Measurements from ENCODE around the gene B3GLCT.
"Not testable (repeated sequence)": the region's sequence is repeated elsewhere in the genome, so short reads cannot be mapped to it uniquely, and the experiment has no call there.

The B3GLCT gene

DNA sequence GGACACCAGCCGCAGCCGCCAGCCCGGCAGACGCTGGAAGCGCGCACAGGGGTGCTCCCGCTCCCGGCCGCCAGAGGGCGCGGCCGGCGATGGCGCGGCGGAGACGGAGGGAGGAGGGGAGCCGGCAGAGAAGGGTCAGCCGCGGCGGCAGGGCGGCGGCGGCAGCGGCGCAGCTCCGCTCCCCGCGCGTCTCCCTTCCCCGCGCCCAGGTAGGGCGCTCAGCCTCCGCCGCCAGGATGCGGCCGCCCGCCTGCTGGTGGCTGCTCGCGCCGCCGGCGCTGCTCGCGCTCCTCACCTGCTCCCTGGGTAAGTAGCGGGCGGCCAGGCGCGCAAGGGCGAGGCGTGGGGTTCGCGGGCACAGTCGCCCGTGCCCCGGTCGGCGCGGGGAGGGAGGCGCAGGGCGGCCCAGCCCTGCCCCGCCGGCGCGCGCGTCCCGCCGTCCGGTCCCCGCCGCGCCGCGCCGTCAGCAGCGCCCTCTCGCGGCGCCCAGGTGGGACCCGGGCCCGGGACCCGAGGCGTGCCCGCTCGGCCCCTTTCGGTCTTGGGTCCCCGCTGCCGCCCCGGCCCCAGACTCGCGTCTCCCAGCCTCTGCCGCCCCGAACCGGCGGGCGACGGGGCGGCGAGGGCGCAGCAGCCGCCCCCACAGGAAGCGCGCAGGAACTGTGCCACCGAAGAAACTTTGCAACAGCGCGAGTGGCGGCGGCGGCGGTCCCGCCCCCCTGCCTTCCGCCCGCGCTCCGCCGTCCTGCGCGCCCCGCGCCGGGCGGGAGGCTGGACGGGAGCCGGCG is at the start of gene B3GLCT:
Gene B3GLCT, plus strand, starts transcription at position 127 of the 788 bp plus-strand sequence. Its CDS starts 110 bp downstream, at position 237.
- DNase-seq, result peak; percentile 23

DNA sequence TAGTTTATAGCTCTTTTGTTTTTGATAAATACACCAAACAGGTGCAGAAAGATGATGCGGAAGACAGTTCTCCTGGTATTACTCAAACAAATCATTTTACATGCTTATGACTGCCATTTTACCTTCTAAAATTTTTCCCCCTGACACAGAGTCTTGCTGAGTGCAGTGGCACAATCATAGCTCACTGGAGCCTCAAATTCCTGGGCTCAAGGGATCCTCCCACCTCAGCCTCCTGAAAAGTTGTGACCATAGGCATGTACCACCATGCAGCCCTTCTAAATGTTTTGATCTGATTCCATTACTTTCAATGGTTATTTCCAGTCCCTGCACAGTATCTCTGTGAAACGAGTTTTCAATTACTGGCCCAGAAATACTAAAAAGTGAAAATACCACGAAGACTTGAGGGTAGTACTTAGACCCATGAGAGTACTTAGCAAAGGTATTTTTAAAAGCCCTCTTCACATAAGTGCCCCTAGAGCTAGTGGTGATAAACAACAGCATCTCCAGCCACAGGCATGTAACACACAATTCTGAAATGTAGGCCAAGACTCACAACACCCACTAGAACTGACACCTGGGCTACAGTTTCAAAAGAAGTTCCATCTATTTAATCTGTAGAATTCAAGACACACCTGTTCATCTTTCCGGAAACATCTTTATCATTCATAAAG is 49.3 kb upstream of the B3GLCT start:
- DNase-seq, result no peak

DNA sequence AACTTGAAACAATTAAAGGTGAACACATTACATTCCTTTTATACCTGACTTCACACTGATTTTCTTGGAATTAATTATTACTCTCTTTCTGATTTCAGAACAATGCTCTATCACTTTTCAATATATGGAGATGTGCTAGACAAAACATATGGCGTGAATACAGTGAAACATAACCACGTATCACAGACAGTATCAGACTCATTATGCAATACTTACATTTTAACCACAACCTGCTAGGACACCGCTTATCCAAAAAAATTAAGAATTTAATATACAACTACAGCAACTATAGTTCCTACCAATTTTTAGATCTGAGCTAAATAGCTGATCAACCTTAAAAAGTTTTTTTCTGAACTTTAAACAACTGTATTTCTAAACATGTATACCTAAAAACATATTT is 47.9 kb upstream of the B3GLCT start:
- DNase-seq, result no peak

DNA sequence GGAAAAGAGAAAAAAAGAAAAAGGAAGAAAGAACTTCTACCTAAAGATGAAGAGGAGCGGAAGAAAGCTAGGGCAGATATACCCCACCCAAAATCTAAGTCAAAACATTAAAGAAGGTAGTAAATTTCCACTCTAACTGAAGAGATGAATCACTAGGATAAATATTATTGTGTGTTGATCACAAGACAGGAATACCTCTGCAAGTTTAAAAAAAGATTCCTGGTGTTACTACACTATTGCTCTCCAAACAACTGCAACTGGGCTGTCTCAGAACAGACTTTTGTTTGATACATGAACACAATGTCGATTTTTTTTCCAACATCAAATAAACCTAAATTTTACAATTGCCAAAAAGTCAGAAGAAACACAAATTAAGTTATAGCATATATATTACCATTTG is 44.8 kb upstream of the B3GLCT start:
- no peak for DNase-seq

DNA sequence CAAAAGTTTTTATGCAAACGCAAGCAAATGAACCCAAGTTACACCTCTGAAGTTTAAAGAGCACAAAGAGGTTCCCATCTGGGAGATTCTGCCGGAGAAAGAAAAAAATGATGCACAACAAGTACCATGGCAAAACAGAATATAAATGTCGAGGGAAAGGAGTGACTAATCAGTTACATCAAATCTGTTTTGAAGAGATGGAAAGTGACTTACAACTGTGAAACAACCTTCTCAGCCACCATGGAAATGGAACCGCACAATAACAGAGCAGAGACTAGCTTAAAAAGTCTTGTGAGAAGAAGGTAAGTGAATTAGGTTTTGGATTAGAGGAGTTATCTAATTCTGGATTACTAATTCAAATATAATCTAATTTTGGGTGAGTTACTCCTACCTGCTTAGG is 40.5 kb upstream of the B3GLCT start:
- no peak for DNase-seq

DNA sequence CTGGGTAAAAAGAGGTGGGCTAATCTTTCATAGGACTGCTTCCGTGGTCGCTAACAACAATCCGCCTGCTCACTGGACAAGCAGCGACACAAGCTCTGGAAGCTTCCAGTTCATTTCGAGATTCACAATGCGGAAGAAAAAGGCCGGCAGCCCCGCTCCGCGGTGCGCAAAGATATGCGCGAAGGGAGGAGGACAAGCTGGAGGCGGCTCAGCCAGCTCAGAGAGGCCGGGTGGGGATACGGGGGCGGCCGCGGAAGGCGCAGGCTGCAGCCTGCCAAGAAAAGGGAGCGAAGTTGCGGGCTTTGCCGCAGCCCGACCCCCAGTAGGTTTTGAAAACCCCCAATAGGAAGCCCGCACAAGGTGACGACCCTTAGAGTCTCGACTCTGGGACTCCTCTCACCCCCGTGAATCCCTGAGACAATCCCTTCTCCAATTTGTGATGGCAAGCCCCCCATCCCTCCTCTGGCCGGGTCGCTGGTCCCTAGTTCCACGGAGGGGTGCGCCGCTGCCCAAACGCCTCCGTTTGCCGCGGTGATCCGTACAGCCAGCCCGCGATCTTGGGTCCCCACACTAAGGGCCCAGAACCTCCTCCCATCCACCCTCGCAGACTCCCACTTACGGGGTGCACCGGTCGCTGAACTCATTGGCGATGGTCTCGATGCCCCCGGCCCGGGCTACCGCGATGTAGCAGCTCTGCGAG is 38.8 kb upstream of the B3GLCT start:
- no peak for DNase-seq

DNA sequence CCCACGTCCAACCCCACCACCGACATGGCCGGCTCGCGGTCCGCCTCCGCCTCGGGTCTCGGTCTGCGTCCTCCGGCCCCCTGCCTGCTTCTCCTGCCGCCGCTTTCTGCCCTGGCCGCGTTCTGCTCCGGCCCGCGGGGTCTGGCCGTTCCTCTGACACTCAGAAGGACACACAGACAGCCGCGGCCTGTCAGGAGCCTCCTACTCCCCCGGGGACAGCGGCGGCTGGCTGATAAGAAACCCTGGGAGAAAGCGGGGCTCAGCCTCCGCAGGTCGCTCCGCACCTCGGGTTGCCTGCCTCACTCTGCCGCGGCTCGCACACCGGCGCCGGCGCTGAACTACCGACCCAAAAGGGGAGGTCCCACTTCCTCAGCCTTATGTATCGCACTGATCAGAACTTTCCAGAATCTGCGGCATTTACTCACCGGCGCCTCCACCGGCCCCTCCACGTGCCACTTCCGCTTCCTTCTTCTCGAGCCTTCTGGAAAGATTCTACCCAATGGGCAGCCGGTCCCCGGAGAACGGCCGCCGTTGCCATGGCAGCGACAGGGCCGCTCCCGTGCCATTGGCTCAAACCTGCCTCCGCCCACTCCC is 38.1 kb upstream of the B3GLCT start, which contains the start of gene HSPH1:
Gene HSPH1, minus strand, starts transcription at position 348 of the 594 bp plus-strand sequence. Its CDS starts 322 bp downstream, at position 26.
- peak; percentile 87 for DNase-seq

DNA sequence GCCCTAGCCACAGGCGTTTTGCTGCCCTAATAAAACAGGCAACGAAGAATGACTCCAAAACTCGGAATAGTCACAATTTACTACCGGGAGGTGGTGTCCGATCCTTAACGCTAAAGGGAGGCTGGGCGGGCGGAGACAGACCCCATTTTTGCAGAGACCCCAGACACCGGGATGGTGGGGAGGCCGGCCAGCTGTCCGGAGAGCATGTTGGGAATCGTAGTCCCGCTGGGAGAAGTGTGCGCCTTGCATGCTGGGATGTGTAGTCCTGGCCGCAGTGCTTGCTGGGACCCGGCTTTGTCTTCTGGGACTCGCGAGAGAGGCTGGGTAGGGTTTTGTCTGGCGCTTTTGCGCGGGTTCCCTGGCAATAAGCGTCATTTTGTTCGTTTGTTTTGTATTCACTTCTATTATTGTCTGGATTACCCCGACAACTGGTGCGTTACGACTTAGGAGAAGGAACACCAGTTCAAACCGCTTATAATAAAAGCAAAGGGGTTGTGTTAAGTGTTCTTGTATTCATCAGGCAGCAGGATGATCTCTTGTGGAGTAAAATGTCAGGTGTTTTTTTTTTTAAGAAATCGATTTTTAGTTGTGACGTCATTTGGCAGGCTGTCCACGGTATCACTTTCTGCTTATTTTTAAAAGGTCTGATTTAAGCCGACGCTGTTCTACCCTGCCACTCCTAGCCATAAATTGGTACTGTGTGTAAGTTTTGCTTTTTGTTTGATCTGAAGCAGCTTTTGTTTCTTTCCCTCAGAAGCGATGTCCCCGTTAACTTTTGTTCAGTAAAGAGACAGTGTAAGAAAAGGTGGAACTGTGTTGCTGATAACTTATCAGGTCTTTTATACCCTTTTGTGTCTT is 37.4 kb upstream of the B3GLCT start:
- peak; percentile 97 for DNase-seq

DNA sequence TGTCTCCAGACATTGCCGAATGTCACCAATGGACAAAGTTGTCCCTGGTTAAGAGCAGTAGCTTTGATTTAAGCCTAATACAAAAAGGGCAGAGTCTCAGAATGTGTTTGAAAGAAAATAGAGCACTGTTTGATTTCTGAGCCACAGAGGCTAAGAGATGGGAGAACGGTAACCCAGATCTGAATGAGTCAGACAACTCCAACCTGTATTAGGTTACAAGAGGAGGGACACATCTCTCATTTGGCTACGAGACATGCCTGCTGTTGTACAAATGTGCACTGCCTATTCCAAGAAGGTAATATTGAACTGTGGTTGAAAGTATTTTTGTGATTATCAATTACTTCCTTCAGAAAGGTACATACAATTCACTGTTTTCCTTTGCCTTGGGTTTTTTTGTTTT is 33.2 kb upstream of the B3GLCT start:
- DNase-seq, result no peak

DNA sequence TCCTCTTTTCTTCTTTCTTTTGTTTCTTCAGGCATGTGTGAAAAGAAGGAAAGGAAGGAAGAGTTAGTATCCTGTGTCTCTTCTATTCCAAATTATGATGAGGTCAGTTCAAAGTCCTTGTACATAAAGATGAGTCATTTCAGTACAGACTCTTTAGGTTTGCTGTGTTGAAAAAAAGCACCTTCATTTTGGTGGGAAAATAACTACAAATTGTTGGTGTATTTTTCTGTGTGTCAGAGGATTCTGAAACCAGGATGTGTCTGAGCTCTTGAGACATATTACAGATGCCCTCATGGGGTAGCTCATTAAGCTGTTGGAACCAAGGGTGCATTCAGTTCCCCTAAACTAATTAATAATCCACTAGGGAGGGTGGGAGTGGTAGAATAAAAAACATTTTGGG is 32.3 kb upstream of the B3GLCT start:
- DNase-seq, result no peak

DNA sequence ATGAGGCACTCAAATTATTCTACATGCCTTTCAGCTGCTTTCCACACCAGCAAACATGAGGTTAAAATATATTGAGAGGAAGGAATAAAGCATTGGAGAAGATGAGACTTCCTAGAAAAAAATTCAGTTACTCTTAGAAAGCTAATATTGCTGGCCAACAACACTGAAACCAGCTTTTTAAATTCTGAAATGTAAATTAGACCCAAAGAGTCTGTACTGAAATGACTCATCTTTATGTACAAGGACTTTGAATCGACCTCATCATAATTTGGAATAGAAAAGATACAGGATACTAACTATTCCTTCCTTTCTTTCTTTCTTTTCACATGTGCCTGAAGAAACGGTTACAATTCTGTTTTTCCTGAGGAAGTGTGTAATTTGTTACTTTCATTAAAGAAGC is 31.6 kb upstream of the B3GLCT start:
- no peak for DNase-seq

DNA sequence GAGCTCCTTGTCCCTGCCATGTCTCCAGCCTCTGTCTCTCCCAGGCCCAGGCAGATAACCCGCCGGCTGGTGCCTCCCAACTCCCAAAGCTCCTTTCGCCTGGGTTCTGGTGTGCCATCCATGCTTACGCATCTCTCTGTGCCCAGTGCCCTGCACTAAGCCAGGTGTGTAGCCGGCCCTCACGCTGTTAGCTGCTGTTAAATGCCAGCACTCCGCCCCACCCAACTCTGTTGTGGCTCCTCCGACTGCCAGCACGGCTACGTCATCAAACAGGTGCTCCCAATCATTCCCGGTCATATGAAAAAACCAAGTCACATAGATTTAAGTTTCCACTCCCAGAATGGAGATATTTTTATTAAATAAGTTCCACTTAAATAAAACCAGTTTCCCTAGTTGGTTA is 31.0 kb upstream of the B3GLCT start:
- DNase-seq, result no peak

DNA sequence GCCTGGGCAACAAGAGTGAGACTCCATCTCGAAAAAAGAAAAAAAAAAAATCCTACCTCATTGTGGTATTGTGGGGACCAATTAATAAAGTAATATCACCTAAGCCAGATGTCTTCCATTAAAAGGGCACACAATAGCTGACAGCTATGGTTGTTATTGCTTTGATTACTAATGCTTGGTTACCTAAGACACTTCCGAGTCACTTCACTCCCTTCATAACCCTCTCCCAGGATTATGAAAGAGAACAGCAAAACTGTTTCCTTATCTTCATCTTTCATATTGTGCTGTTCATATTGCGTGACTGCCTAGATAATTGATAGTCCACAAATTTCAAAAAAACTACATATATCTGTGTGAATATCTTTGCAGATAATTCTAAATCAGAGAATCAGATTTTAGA is 27.8 kb upstream of the B3GLCT start:
- no peak for DNase-seq

DNA sequence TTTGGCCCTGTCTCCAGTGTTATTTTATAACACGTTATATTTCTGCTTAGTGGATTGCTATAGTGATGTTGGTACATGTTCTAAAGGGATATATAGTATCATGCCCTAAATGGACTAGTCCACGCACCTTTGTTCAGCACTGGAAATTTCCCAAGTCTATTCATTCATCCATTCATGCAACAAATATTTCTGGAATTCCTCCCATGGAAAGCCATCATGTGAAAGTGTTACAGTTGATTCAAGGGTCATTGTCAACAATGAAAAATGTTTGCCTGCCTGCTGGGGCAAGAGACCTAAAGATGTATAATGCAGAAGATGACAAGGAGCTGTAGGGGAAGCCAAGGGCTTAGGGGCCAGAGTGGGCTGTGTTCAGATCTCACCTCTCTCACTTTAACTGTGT is 27.2 kb upstream of the B3GLCT start:
- DNase-seq, result no peak

DNA sequence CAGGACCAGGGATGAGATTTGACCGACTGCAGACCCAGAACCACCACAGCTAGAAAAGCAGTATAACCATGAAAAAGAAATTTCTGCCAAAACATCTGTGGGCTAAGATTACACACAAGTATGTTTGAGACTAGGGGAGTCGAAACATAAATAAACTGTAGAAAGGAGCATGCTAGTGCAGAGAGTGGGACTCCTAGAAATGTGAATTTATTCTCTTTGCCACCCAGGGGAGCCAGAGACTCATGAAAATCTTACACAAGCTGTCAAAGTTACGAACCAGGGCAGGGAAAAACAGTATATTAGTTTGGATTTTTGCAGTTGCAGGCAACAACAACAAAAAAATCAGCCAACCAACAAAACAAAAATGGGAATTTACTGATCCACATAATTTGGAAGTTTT is 25.8 kb upstream of the B3GLCT start:
- DNase-seq, result no peak

DNA sequence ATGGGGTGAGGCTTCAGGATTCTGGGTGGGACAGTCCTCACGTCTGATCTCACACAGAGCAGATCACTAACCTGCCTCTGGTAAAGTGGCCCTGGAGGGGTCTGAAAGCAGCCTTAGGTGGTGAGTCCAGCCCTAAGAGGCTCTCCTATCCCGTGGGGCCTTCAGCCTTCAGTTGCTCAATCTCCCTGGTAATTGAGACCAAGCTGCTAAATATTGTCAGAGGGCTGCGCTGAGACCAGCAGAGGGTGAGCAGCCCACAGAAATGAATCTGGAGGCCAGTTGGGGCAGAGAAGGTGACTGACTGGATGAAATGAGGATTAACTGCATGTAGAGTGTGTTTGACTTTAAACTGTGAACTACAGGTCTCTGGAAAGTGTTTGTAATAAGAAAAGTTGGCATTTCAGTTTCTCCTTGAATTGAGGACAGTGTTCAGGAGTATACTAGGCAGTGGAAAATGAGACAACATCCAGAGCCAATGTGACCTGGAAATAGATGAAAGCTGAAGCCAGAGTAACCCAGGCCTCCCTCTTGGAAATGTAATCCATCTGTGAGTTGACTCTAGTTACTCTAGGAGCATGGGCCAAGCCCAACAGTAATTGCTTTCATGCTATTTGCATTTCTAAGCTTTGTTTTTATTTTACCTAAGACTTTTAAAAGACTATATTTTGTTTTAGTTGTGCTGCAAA is 23.8 kb upstream of the B3GLCT start:
- no peak for DNase-seq

DNA sequence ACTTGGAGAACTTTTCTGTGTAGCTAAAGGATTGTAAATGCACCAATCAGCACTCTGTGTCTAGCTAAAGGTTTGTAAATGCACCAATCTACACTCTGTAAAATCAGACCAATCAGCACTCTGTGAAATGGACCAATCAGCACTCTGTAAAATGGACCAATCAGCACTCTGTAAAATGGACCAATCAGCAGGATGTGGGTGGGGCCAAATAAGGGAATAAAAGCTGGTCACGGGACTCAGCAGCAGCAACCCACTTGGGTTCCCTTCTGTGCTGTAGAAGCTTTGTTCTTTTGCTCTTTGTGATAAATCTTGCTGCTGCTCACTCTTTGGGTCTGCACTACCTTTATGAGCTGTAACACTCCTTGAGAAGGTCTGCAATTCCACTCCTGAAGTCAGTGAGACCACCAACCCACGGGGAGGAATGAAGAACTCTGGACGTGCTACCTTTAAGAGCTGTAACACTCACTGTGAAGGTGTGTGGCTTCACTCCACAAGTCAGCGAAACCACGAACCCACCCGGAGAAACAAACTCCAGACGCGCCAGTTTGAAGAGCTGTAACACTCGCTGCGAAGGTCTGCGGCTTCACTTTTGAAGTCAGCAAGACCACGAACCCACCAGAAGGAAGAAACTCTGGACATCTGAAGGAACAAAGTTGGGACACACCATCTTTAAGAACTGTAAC is 21.8 kb upstream of the B3GLCT start:
- DNase-seq, result not testable (repeated sequence)

DNA sequence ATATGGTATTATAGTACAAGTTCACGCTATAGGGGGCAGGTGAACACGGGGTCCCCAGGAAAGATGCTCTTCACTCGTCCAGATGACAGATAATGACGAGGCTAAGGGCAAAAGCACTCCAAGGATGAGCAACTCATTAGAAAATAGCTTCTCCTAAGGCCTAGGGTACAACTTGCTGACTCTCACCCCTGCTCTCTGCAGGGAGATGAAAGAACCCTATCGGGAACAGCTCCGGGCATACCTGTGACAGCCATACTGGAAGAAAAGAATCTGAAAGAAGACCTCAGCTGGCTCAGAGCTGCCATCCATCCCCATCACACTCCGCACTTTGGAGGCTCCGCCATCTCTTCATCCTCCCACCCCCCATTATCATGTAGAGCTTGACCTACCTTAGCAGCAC is 20.5 kb upstream of the B3GLCT start:
- no peak for DNase-seq

DNA sequence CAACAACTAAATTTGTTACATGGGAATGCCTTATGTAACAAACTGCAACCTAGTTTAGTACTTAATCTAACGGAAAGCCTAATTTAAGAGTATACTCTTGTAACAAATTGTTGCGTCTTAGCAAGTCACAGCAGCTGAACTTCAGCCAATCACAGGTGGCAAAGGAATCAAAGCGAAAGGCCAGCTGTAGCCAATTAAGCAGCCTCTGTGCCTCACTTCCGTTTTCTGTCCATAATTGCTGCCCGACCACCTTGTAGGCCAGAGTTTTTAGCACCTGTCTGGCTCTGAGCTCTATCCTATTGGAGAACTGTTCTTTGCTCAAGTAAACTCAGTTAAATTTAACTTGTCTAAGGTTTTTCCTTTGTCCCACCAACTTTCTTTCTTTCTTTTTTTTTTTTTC is 20.0 kb upstream of the B3GLCT start:
- DNase-seq, result no peak

DNA sequence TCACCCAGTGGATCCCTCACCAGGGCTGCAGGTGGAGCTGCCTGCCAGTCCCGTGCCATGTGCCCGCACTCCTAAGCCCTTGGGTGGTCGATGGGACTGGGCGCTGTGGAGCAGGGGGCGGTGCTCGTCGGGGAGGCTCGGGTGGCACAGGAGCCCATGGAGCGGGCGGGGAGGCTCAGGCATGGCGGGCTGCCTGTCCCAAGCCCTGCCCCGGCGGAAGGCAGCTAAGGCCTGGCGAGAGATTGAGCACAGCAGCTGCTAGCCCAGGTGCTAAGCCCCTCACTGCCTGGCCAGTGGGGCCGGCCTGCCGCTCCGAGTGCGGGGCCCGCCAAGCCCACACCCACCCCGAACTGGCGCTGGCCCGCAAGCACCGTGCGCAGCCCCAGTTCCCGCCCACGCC is 16.8 kb upstream of the B3GLCT start:
- DNase-seq, result no peak

DNA sequence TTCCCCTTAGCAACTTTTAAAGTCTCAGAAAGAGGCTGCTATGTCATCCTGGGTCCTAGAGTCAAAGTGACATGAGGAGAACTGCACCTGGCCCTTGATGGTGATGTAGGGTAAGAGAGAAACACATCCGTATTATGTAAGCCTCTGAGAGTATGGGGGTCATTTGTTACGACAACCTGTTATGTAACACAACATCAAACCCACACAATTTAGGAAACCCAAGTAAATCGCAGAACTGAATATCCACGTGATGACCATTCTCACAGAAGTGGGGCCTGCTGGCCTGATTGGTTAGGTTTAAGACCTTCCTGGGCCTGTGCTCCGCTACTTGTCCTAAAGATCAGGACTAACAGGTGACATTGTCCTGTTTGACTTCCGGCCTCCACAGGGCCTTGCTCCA is 15.3 kb upstream of the B3GLCT start:
- no peak for DNase-seq

All from NCI-H446 treated with DMSO at 0.1 percent for 48 hours (cell line).